Endothelial cell of umbilical vein (primary cell): ENCODE measurements around the gene FBXO34.
"Not testable (repeated sequence)": the region's sequence is repeated elsewhere in the genome, so short reads cannot be mapped to it uniquely, and the experiment has no call there.

Experiments
- EZH2 ChIP-seq: IDR thresholded peaks from 2 replicates; pipeline ENCODE4 v1.6.1; 2012; ENCODE audit warnings: borderline replicate concordance, low read depth, mild to moderate bottlenecking, moderate library complexity, low read length, inconsistent platforms; ENCODE audit not compliant: severe bottlenecking
- FOS ChIP-seq: IDR thresholded peaks from 2 replicates; pipeline ENCODE4 v1.6.1; 2011; ENCODE audit warnings: mild to moderate bottlenecking, low read length, moderate library complexity, borderline replicate concordance; ENCODE audit not compliant: insufficient read depth
- JUN ChIP-seq: IDR thresholded peaks from 2 replicates; pipeline ENCODE4 v1.6.1; 2011; ENCODE audit warnings: borderline replicate concordance, low read depth; ENCODE audit not compliant: insufficient read length, insufficient read depth
- POLR2A ChIP-seq: IDR thresholded peaks from 2 replicates; pipeline ENCODE4 v1.6.1; 2012; ENCODE audit warnings: low read depth, mild to moderate bottlenecking, control low read depth, low read length
- POLR2AphosphoS5 ChIP-seq: IDR thresholded peaks from 2 replicates; pipeline ENCODE4 v1.6.1; 2012; ENCODE audit warnings: low read depth, mild to moderate bottlenecking, control low read depth, low read length, moderate library complexity; ENCODE audit not compliant: insufficient read depth
- TF ChIP-seq, protein P1 (sequence below), 2 donors: IDR thresholded peaks; 1 replicate in 1 of 2; 2 replicates in 1 of 2; pipeline ENCODE4 v1.5.1; 2011; ENCODE audit warnings: low read length in 2 of 2, mild to moderate bottlenecking in 2 of 2, moderate library complexity in 2 of 2, control low read depth in 1 of 2, inconsistent platforms in 1 of 2, low read depth in 1 of 2; ENCODE audit not compliant: insufficient read depth in 1 of 2; ENCODE audit errors: extremely low read depth in 1 of 2

DNA sequence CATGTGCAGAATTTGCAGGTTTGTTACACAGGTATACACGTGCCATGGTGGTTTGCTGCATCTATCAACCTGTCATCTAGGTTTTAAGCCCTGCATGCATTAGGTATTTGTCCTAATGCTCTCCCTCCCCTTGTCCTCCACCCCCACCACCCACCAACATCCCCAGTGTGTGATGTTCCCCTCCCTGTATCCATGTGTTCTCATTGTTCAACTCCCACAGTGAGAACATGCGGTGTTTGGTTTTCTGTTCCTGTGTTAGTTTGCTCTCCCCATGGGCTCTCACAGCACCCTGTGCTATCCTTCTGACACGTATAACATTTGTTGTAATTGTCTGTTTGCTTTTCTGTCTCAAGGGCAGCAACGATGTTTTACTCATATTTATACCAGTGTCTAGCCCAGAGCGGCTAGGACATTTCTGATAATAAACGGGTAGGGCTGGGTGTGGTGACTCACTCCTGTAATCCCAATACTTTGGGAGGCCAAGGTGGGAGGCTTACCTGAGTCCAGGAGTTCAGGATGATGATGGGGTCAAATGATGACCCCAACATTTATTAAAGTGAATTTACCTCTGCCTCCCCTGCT is 73.5 kb downstream of the FBXO34 start:
- TF ChIP-seq, protein P1, sequence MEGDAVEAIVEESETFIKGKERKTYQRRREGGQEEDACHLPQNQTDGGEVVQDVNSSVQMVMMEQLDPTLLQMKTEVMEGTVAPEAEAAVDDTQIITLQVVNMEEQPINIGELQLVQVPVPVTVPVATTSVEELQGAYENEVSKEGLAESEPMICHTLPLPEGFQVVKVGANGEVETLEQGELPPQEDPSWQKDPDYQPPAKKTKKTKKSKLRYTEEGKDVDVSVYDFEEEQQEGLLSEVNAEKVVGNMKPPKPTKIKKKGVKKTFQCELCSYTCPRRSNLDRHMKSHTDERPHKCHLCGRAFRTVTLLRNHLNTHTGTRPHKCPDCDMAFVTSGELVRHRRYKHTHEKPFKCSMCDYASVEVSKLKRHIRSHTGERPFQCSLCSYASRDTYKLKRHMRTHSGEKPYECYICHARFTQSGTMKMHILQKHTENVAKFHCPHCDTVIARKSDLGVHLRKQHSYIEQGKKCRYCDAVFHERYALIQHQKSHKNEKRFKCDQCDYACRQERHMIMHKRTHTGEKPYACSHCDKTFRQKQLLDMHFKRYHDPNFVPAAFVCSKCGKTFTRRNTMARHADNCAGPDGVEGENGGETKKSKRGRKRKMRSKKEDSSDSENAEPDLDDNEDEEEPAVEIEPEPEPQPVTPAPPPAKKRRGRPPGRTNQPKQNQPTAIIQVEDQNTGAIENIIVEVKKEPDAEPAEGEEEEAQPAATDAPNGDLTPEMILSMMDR (IDR thresholded peaks at IDR 0.05; ENCODE audit: extremely low read depth in 1 of 2, insufficient read depth in 1 of 2, low read depth in 1 of 2, low read length in 2 of 2): not testable (repeated sequence)
- TF ChIP-seq POLR2AphosphoS5, JUN, POLR2A, EZH2, FOS: not testable (repeated sequence)
